GM12878 (cell line): ENCODE measurements around the gene OR1G1.

Experiments
- CREB1 ChIP-seq: IDR thresholded peaks from 2 replicates; pipeline ENCODE4 v1.6.1; 2012; ENCODE audit warnings: low read depth, mild to moderate bottlenecking, inconsistent platforms
- CREM ChIP-seq: IDR thresholded peaks from 2 replicates; pipeline ENCODE4 v1.6.1; 2014; ENCODE audit warnings: antibody characterized with exemption, low read depth
- CTCF ChIP-seq, 3 experiments: IDR thresholded peaks in 2 of 3; conservative IDR thresholded peaks in 1 of 3; 2 replicates each; pipeline ENCODE4 v1.5.1; 2011; ENCODE audit warnings: low read depth in 3 of 3, low read length in 3 of 3, mild to moderate bottlenecking in 3 of 3, control low read depth in 2 of 3, moderate library complexity in 2 of 3, inconsistent platforms in 1 of 3, mixed read lengths in 1 of 3; ENCODE audit not compliant: control insufficient read depth in 2 of 3, insufficient read depth in 1 of 3; ENCODE audit errors: extremely low read depth in 1 of 3
- GATAD2B ChIP-seq: fragments of 450-650 bp; conservative IDR thresholded peaks from 2 replicates; pipeline ENCODE4 v1.6.1; 2017; ENCODE audit warnings: low read depth, mild to moderate bottlenecking, moderate library complexity
- NBN ChIP-seq: fragments of 450-650 bp; IDR thresholded peaks from 2 replicates; pipeline ENCODE4 v1.6.1; 2016
- NFYB ChIP-seq: IDR thresholded peaks from 2 replicates; pipeline ENCODE4 v1.6.1; 2011; ENCODE audit warnings: low read depth, mild to moderate bottlenecking, low read length, improper control_type of control experiment, moderate library complexity; ENCODE audit not compliant: insufficient read depth
- POLR2A ChIP-seq: IDR thresholded peaks from 2 replicates; pipeline ENCODE4 v1.6.1; 2011; ENCODE audit warnings: low read depth, mild to moderate bottlenecking, low read length
- SMARCA5 ChIP-seq: fragments of 450-650 bp; IDR thresholded peaks from 2 replicates; pipeline ENCODE4 v1.6.1; 2017; ENCODE audit warnings: mild to moderate bottlenecking
- ZSCAN29 ChIP-seq: fragments of 450-650 bp; IDR thresholded peaks from 2 replicates; pipeline ENCODE4 v1.6.1; 2017; ENCODE audit warnings: mild to moderate bottlenecking, moderate library complexity

- TF ChIP-seq NBN, result no peak
- no peak for TF ChIP-seq NFYB
- TF ChIP-seq SMARCA5, result no peak
- TF ChIP-seq POLR2A, result no peak
- TF ChIP-seq CTCF (IDR thresholded peaks at IDR 0.05 in 2 of 3, conservative IDR thresholded peaks at IDR 0.05 in 1 of 3; ENCODE audit: control insufficient read depth in 2 of 3, extremely low read depth in 1 of 3, insufficient read depth in 1 of 3, low read depth in 3 of 3, low read length in 3 of 3), result no peak
- TF ChIP-seq CREM, result no peak
- TF ChIP-seq ZSCAN29, result no peak
- TF ChIP-seq CREB1, result no peak
- no peak for TF ChIP-seq GATAD2B
Measured at GRCh38 chr17:3127451-3127850, at the start of gene OR1G1.
